Activated T-cell treated with anti-CD3 and anti-CD28 coated beads, Interleukin-2, amount 50 U/mL, for 48 hours (primary cell): ENCODE measurements around the gene CALML5.

Experiments used
- DNase-seq, 2 experiments: peaks; one replicate each; pipeline ENCODE4 v3.0.0-alpha.2; 2020

The CALML5 gene

GRCh38 chr10:5499493-5500140, at the start of gene CALML5:
TSS of gene CALML5 (minus strand) at chr10:5499570. CDS start at chr10:5499438, 132 bp downstream.
- no peak for DNase-seq

GRCh38 chr10:5547931-5548660, 48.7 kb upstream of the CALML5 start:
- no peak for DNase-seq

DNA sequence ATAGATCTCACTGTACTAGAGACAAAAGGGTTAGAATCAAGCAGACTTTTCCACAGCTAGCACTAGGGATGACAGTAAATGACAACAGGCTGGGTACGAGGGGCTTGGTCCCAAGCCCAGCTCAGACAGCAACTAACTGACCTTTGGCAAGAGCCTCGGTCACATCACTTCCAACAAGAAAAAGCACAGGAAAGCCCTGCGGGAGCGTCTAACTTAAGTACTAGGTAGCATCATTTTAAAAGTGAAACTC, 48.2 kb upstream of the CALML5 start:
- no peak for DNase-seq

- DNase-seq, result peak in 1 of 2 experiments; percentile 5
These were observed 47.7 kb upstream of the CALML5 start for GRCh38 chr10:5546891-5547680.

DNA sequence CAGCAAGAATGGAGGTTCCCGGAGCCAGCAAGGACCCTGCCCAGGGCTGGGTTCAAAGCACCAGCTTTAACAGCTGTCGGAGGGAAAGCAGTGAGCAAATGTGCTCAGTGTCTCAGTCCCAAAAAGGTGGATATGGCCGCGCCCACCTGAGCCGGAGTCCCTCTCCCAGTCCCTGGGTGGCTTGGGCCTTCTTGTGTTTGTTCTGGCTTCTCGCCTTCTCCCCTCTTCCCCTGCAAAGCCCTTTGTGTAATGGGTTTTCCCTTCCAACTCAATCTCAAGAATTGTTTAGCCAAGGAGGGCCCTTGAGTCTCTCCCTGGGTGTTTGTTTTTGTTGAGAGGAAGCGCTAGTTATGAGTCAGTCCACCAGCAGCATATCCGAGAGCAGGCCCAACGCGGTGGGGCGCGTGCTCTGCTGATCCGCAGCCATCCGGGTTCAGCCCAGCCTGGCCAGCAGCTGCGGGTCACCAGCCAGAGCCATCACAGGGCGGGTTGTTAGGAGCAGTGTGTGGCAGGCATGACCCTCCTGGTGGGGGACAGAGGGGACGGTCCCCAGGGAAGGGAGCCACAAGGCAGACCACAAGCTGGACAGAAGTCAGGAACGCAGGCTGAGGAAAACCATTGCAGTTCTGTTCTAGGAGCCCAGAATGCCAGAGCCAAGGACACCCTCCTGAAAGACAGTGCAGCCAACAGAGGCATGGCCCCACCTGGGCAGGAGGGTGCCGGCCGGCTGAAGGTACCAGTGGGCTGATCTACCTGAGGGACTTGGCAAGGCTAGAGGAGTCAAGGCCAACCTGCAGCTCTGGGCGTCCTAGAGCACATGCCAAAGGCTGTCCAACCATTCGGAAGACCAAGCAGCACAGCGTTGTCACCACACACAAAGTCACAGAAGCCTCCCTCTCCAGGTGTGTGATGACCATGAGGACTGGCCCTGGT, 46.7 kb upstream of the CALML5 start:
- peak in 1 of 2 experiments; percentile 13 for DNase-seq

- no peak for DNase-seq
These were observed 46.0 kb upstream of the CALML5 start for GRCh38 chr10:5545426-5545777.

GRCh38 chr10:5545011-5545410, 45.6 kb upstream of the CALML5 start:
- peak in 1 of 2 experiments; percentile 7 for DNase-seq

GRCh38 chr10:5544216-5544805, 44.9 kb upstream of the CALML5 start:
- DNase-seq, result peak in 1 of 2 experiments; percentile 4

- DNase-seq, result no peak
These were observed 44.3 kb upstream of the CALML5 start for GRCh38 chr10:5543623-5544022.

- DNase-seq, result no peak
These were observed 42.7 kb upstream of the CALML5 start for GRCh38 chr10:5542100-5542499.

GRCh38 chr10:5540891-5541290, 41.5 kb upstream of the CALML5 start:
- no peak for DNase-seq

DNA sequence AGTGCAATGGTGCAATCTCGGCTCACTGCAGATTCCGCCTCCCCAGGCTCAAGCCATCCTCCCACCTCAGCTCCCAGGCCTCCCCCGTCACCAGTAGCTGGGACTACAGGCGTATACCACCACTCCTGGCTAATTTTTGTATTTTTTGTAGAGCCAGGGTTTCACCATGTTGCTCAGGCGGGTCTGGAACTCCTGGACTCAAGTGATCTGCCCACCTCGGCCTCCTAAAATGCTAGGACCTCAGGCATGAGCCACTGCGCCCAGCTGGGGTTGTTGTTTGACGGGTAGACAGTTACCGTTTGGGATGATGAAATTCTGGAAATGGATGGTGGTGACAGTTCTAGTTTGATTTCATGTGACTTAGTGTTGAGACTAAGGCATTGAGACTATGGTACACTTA, 40.7 kb upstream of the CALML5 start:
- DNase-seq, result no peak

DNA sequence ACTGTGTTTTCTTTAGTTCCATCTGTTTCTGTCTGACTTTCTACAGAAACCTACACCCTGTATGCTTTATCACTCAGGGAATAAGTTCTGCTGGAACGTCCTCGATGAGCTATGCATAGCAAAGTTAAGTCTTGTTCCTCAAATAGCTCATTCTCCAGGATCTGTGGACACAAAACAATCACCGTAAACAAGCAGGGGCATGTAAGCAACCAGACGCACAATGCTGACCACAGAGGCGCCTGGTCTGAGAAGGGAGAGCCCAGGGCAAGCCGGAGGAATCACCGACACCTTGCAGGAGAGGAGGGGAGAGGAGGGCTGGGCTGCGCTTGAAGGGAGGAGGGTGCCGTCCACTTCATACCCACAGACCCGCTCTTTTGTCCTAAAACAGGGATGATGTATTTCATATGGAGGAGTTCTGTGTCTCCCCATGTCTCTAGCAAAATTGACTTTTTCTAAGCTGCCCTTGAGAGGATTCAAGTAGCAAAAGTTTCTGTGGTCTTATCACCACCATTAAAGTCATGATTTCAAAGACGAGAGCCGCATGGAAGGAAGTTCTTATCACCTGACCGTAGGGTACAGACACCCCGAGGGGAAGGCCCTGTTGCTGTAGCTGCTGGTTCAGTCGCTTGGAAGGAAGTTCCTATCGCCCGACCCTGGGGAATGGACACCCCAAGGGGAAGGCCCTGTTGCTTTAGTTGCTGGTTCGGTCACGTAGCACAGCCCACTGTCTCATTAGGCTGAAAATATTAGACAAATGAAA, 39.7 kb upstream of the CALML5 start:
- no peak for DNase-seq

DNA sequence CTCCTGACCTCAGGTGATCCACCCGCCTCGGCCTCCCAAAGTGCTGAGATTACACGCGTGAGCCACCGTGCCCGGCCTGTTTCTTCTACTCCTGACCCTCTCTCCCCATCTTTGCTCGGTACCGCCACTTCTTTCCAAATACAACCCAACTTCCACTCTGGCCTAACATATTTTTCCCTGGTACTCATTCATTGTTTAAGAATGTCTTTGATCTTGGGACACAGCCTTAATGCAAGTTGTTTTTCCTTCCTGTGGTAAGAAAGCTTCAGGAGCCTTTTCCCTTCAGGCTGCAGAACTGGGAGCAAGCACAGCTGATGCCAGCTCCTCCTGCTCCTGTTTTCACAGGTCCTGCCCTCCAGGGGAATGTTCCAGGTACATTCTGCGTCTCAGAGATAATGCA, 39.1 kb upstream of the CALML5 start:
- DNase-seq, result no peak

GRCh38 chr10:5537684-5538083, 38.3 kb upstream of the CALML5 start:
- no peak for DNase-seq

- no peak for DNase-seq
These were observed 37.2 kb upstream of the CALML5 start for GRCh38 chr10:5536486-5537081.

DNA sequence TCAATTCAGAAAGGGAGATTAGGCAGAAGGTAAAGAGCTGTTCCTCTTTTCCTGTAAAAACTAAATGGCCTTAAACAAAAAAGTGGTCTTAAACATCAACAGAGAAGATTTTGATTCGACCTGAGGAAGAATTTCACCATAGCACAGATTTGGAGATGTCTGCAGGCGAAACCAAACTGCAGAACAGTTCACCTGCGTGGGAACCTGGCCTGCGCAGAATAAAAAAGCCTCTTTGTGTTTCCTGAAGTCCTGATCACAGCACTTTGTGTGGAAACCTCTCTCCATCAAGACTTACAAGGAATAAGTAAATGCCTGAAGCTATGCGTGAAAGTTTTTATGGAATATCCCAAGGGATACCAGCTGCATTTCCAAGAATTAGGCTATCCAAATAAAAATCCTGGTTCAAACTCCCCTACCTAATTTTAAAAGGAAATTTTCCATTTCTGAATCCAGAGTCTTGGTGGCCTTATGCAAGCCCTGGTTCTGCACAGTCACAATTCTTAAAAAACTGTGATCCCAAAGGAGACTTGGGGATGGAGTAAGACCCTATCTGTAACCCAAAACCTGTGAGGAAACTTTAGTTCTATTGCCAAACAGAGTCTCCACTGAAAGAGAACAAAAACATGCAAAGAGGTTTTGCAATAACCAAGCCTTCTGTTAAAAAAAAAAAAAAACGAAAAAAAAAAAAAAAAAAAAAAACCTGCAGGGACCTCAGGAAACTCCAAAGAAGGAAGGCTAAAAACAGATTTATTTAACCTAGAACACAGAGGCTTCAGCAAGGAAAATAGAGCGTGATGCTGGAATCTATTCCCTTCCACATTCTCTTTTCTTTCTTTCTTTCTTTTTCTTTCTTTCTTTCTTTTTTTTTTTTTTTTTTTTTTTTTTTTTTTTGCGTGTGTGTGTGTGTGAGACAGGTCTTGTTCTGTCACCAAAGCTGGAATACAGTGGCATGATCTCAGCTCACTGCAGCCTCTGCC, 35.8 kb upstream of the CALML5 start:
- DNase-seq, result no peak

DNA sequence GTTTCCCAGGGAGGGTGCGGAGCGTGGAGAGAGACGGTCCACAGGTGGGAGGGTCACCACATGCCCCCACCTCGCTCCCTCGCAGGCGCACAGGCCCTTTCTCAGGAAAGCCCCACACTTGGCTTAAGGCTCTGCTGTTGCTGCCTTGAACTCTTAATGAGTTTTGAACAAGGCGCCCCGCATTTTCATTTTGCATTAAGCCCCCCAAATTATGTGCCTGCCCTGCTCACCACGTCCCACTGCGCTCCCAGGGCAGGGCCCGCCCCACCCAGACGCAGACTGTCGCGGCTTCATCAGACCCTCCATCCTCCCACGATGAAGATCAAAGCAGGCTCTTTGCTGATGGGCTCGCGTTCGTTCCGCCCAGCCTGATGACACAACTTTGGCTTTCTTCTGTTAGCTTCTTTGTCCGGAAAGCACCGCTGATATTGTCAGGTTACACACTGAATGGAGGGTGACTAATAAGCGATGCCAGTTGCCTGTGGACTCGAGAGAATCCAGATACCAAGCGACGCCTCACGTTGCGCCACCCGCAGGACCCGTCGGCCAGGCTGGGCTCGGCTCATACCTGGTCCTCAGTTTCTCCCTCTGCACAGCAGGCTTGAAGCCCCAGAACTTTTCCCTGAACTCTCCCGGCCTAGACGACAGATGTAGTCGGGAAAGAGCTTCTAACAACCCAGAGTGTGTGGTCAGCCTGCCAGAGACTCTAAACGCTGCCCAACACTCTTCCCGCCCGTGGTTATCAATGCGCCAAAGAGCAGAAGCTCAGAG, 34.9 kb upstream of the CALML5 start:
- no peak for DNase-seq

DNA sequence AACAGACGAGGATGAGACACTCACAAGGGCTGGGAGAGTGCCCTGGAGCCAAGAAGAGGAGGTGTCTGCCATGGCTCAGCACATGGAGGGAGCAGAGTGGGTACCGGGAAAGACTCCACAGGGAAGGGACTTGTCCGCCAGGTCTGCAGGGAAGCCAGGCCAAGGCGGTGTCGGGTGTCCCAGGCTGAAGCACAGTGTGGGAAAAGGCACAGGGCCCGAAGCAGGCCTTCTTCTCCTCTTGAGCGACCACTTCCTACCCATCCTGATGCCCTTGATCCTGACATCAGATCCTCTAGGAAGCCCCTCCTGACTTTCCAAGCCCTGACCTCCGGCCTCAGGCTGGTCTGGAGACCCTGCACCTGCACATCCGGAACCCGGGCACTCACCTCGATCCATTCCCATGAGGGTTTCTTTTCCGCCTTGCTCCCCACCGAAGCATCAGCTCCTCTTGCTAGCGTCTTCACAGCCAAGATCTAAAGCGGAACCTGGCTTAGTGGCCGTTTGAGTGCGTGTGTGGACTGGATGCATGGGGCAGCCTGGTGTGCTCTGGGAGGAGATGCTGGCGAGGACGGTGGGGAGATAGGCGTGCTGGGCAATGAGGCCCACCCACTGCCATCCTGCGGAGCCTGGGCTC, 33.8 kb upstream of the CALML5 start:
- no peak for DNase-seq
